OCI-LY1 (cell line): Measurements from ENCODE around the gene PTPRT.

Source experiments
- H2AFZ ChIP-seq: fragments of 200-600 bp; sonication (generic), shearing (Covaris generic); 2 replicates; pipeline ENCODE4 v1.6.0; 2014; ENCODE audit warnings: antibody characterized with exemption, mild to moderate bottlenecking, low read length
- H3F3A ChIP-seq: fragments of 200-600 bp; sonication (generic), shearing (Covaris generic); 2 replicates; pipeline ENCODE4 v1.6.0; 2014; ENCODE audit warnings: mild to moderate bottlenecking, antibody characterized with exemption, low read length, moderate library complexity; ENCODE audit not compliant: insufficient read depth
- H3K27ac ChIP-seq: fragments of 200-600 bp; sonication (generic); 2 replicates; pipeline ENCODE4 v1.5.1; 2014; ENCODE audit warnings: low read length, mixed run types, mild to moderate bottlenecking, low read depth; ENCODE audit not compliant: poor library complexity, severe bottlenecking
- H3K27me3 ChIP-seq: fragments of 200-600 bp; sonication (generic); 2 replicates; pipeline ENCODE4 v1.6.0; 2014; ENCODE audit warnings: antibody characterized with exemption, mild to moderate bottlenecking, low read length, moderate library complexity; ENCODE audit not compliant: insufficient read depth
- H3K36me3 ChIP-seq: fragments of 200-600 bp; sonication (generic); 2 replicates; pipeline ENCODE4 v1.6.1; 2014; ENCODE audit warnings: mild to moderate bottlenecking, antibody characterized with exemption, low read length, moderate library complexity, mixed read lengths; ENCODE audit not compliant: insufficient read depth
- H3K4me1 ChIP-seq: fragments of 200-600 bp; sonication (generic); 2 replicates; pipeline ENCODE4 v1.5.1; 2014; ENCODE audit warnings: mild to moderate bottlenecking, low read length, moderate library complexity; ENCODE audit not compliant: insufficient read depth, severe bottlenecking
- H3K4me2 ChIP-seq: fragments of 200-600 bp; sonication (generic), shearing (Covaris generic); 2 replicates; pipeline ENCODE4 v1.6.1; 2014; ENCODE audit warnings: low read length
- H3K4me3 ChIP-seq: fragments of 200-600 bp; sonication (generic); 2 replicates; pipeline ENCODE4 v1.5.1; 2014; ENCODE audit warnings: low read length, low read depth, mild to moderate bottlenecking, mixed read lengths; ENCODE audit not compliant: poor library complexity, severe bottlenecking
- H3K79me2 ChIP-seq: fragments of 200-600 bp; shearing (Covaris generic); 2 replicates; pipeline ENCODE4 v1.6.1; 2016; ENCODE audit warnings: mixed run types, low read length, mixed read lengths; ENCODE audit not compliant: insufficient read depth
- H3K9ac ChIP-seq: fragments of 200-600 bp; sonication (generic), shearing (Covaris generic); 2 replicates; pipeline ENCODE4 v1.6.1; 2014; ENCODE audit warnings: mild to moderate bottlenecking, low read length, mixed read lengths
- H3K9me2 ChIP-seq: fragments of 200-600 bp; sonication (generic), shearing (Covaris generic); 2 replicates; pipeline ENCODE4 v1.6.1; 2014; ENCODE audit warnings: low read depth, mild to moderate bottlenecking, low read length, mixed read lengths
- H3K9me3 ChIP-seq: fragments of 200-600 bp; shearing (Covaris generic); 2 replicates; pipeline ENCODE4 v1.6.1; 2014; ENCODE audit warnings: low read length, mixed read lengths
- H4K20me1 ChIP-seq: fragments of 200-600 bp; sonication (generic), shearing (Covaris generic); 2 replicates; pipeline ENCODE4 v1.6.0; 2016; ENCODE audit warnings: mild to moderate bottlenecking, low read length; ENCODE audit not compliant: insufficient read depth
- CTCF ChIP-seq: fragments of 200-600 bp; sonication (generic), shearing (Covaris generic); IDR thresholded peaks from 2 replicates; pipeline ENCODE4 v1.5.1; 2017; ENCODE audit warnings: mild to moderate bottlenecking, antibody characterized with exemption, low read length, moderate library complexity, mixed read lengths
- EZH2 ChIP-seq: fragments of 200-600 bp; sonication (generic), shearing (Covaris generic); IDR thresholded peaks from 2 replicates; pipeline ENCODE4 v1.8.0; 2017; ENCODE audit warnings: borderline replicate concordance, mixed run types, mild to moderate bottlenecking, antibody characterized with exemption, low read length, moderate library complexity, mixed read lengths

Gene PTPRT

GRCh38 chr20:42581311-42581710, 608.4 kb downstream of the PTPRT start:
- H3K27me3 ChIP-seq = no peaks in the 10 kb centered on the region
- no peaks in the 10 kb centered on the region; the same call in 1 of the 2 replicates for H3K36me3 ChIP-seq
- H3K27ac ChIP-seq = no peak overlapping the region
- no peaks in the 10 kb centered on the region for H3K9me3 ChIP-seq
- peaks cover 9% of the 10 kb centered on the region for H3K4me1 ChIP-seq
- no peaks in the 10 kb centered on the region for H4K20me1 ChIP-seq
- no peaks in the 10 kb centered on the region for H3K79me2 ChIP-seq
- TF ChIP-seq CTCF = no peak
- TF ChIP-seq EZH2 = no peak
- no peaks in the 10 kb centered on the region for H3F3A ChIP-seq
- no peak overlapping the region for H2AFZ ChIP-seq
- no peak overlapping the region for H3K9ac ChIP-seq
- no peaks in the 10 kb centered on the region for H3K9me2 ChIP-seq
- H3K4me3 ChIP-seq = no peak overlapping the region
- H3K4me2 ChIP-seq = no peak overlapping the region

- no peaks in the 10 kb centered on the region for H3K27me3 ChIP-seq
- no peaks in the 10 kb centered on the region for H3K9me2 ChIP-seq
- no peaks in the 10 kb centered on the region for H3K79me2 ChIP-seq
- no peaks in the 10 kb centered on the region for H4K20me1 ChIP-seq
- TF ChIP-seq CTCF (no peak), EZH2 (no peak)
- H3K4me3 ChIP-seq = no peak overlapping the region
- H3K27ac ChIP-seq = no peak overlapping the region
- H3K4me2 ChIP-seq = no peak overlapping the region
- H3K36me3 ChIP-seq = no peaks in the 10 kb centered on the region; the same call in 1 of the 2 replicates
- no peak overlapping the region for H2AFZ ChIP-seq
- H3K9me3 ChIP-seq = no peaks in the 10 kb centered on the region
- H3F3A ChIP-seq = no peaks in the 10 kb centered on the region
- H3K9ac ChIP-seq = no peak overlapping the region
- H3K4me1 ChIP-seq = peaks cover 9% of the 10 kb centered on the region
These were observed 613.5 kb downstream of the PTPRT start for GRCh38 chr20:42576167-42576566.

- Histone ChIP-seq H3K9ac (no peak overlapping the region), H3K79me2 (no peaks in the 10 kb centered on the region), H3F3A (no peaks in the 10 kb centered on the region), H3K36me3 (no peaks in the 10 kb centered on the region; the same call in 1 of the 2 replicates), H3K9me2 (no peaks in the 10 kb centered on the region), H3K4me3 (no peak overlapping the region), H3K4me2 (no peak overlapping the region), H3K27ac (no peak overlapping the region), H4K20me1 (no peaks in the 10 kb centered on the region), H3K9me3 (no peaks in the 10 kb centered on the region), H2AFZ (no peak overlapping the region), H3K4me1 (peaks cover 8% of the 10 kb centered on the region), H3K27me3 (no peaks in the 10 kb centered on the region)
- TF ChIP-seq EZH2 (no peak), CTCF (no peak)
These were observed 617.2 kb downstream of the PTPRT start for GRCh38 chr20:42572320-42573016.
